Natural killer cell (primary cell): ENCODE results near the gene FHIT. TPM values are rescaled to one million over a fixed set of nuclear protein-coding genes. Genes with fewer than 3 reads are reported as not detected.

Experiments
- ATAC-seq, 3 donors: fragments of 150-1000 bp in 2 of 3; fragments of 200-7000 bp in 1 of 3; cut with Tn5 transposase; 1 replicate in 1 of 3; 2 replicates in 2 of 3; pipeline ENCODE4 v1.10.0; 2021; ENCODE audit warnings: mild to moderate bottlenecking in 2 of 3, moderate library complexity in 2 of 3
- DNase-seq, 2 donors: peaks; one replicate each; pipeline versions ENCODE4 v3.0.0 to v3.0.0-alpha.2; 2013 to 2021; ENCODE audit warnings: mixed read lengths in 1 of 2
- H3K27ac ChIP-seq: one replicate; pipeline ENCODE4 v1.5.1; 2013; ENCODE audit warnings: mild to moderate bottlenecking, low read length
- H3K27me3 ChIP-seq: one replicate; pipeline ENCODE4 v1.6.1; 2013; ENCODE audit warnings: low read length; ENCODE audit not compliant: control insufficient read depth, insufficient read depth
- H3K36me3 ChIP-seq: one replicate; pipeline ENCODE4 v1.6.1; 2013; ENCODE audit warnings: low read length; ENCODE audit not compliant: control insufficient read depth, insufficient read depth
- H3K4me1 ChIP-seq: one replicate; pipeline ENCODE4 v1.6.1; 2013; ENCODE audit warnings: low read length; ENCODE audit not compliant: control insufficient read depth, insufficient read depth
- H3K4me3 ChIP-seq: one replicate; pipeline ENCODE4 v1.5.1; 2013; ENCODE audit warnings: low read length
- H3K9me3 ChIP-seq: one replicate; pipeline ENCODE4 v1.6.1; 2013; ENCODE audit warnings: low read length; ENCODE audit not compliant: control insufficient read depth, insufficient read depth
- H3K27ac Mint-ChIP-seq, 2 donors: one replicate each; pipeline ENCODE4 v1.8.0; 2022; ENCODE audit warnings: mild to moderate bottlenecking in 2 of 2, mixed read lengths in 2 of 2, moderate library complexity in 1 of 2
- H3K27me3 Mint-ChIP-seq, 2 donors: one replicate each; pipeline ENCODE4 v1.8.0; 2022; ENCODE audit warnings: low read depth in 2 of 2, mixed read lengths in 2 of 2
- H3K36me3 Mint-ChIP-seq: one replicate; pipeline ENCODE4 v1.8.0; 2022; ENCODE audit warnings: mixed read lengths
- H3K4me1 Mint-ChIP-seq, 2 donors: one replicate each; pipeline ENCODE4 v1.8.0; 2022; ENCODE audit warnings: mixed read lengths in 2 of 2
- H3K4me3 Mint-ChIP-seq: one replicate; pipeline ENCODE4 v1.8.0; 2022; ENCODE audit warnings: mild to moderate bottlenecking, moderate library complexity, mixed read lengths
- H3K9me3 Mint-ChIP-seq, 2 donors: one replicate each; pipeline ENCODE4 v1.8.0; 2022; ENCODE audit warnings: mixed read lengths in 2 of 2
- WGBS: methylation state at CpG from one replicate; pipeline ENCODE4 v1.1.7; 2013; ENCODE audit warnings: missing lambda C conversion rate; ENCODE audit not compliant: insufficient coverage; 5-methylcytosine and 5-hydroxymethylcytosine counted together
- intact Hi-C: fragments of 100-400 bp; cut with micrococcal nuclease; formaldehyde crosslinking; loops from one replicate; pipeline ENCODE4 v1.14.2; 2022
- total RNA-seq, 4 donors: library from RNA; stranded (reverse); fragments of 120-200 nt in 1 of 4; gene quantifications; one replicate each; pipeline versions ENCODE4 v1.2.3 to v1.2.4, GENCODE V29; 2013 to 2022
- TF ChIP-seq, protein P1 (sequence below): fragments of 200-600 bp; IDR thresholded peaks from one replicate; pipeline ENCODE4 v1.8.0; 2022; ENCODE audit warnings: antibody characterized with exemption

FHIT gene
- total RNA-seq, 3 donors from 2014 or later (not counting 1 experiment from before 2014, with no cell fraction given): 2.7 to 6.1 (median 3.3) TPM

DNA sequence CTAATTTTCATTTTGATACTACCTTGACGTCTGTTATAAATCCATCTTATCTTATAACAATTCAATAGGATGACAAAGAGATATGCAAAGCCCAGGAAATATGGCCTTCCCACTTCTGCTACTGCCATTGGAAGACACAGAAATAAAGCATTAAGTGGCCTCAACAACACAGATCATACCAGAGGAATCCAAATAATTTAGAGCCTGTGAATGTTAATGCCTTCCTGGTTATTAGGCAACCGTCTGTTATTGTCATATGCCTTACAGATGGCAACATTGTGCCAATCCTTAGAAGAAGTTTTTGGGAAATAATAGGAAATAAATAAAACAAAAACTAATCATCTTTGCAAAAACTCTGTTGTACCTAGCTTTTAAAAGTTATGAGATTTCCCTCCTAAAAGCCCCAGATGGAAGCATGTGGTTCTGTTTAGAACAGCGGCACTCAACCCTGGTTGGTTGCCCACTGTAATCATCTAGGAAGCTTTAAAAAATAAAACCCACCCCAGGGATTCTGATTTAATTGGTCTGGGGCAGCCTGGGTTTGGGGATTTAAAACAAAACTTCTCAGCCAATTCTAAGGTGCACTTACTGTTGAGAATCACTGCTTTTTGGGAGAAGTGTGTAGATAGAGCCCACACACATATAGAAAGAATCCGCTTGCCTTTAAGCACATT, 1496.7 kb downstream of the FHIT start:
- intact Hi-C loops: no loop called here
- Histone ChIP-seq H3K9me3 (no peaks in the 10 kb centered on the region), H3K4me3 (no peak overlapping the region), H3K4me1 (peaks cover 7% of the 10 kb centered on the region), H3K36me3 (no peaks in the 10 kb centered on the region), H3K27me3 (no peaks in the 10 kb centered on the region), H3K27ac (no peak overlapping the region)
- Mint-ChIP-seq H3K27me3 (no peaks in the 10 kb centered on the region), H3K4me1 (peaks cover 21 to 46% of the 10 kb centered on the region in 2 donors), H3K27ac (no peak overlapping the region), H3K36me3 (no peaks in the 10 kb centered on the region), H3K9me3 (no peaks in the 10 kb centered on the region), H3K4me3 (no peak overlapping the region)
- TF ChIP-seq, protein P1, sequence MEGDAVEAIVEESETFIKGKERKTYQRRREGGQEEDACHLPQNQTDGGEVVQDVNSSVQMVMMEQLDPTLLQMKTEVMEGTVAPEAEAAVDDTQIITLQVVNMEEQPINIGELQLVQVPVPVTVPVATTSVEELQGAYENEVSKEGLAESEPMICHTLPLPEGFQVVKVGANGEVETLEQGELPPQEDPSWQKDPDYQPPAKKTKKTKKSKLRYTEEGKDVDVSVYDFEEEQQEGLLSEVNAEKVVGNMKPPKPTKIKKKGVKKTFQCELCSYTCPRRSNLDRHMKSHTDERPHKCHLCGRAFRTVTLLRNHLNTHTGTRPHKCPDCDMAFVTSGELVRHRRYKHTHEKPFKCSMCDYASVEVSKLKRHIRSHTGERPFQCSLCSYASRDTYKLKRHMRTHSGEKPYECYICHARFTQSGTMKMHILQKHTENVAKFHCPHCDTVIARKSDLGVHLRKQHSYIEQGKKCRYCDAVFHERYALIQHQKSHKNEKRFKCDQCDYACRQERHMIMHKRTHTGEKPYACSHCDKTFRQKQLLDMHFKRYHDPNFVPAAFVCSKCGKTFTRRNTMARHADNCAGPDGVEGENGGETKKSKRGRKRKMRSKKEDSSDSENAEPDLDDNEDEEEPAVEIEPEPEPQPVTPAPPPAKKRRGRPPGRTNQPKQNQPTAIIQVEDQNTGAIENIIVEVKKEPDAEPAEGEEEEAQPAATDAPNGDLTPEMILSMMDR: no peak
- 91% methylated on average over 2 of the region's 4 CpGs for WGBS
- DNase-seq (no peak), ATAC-seq (no peak)

DNA sequence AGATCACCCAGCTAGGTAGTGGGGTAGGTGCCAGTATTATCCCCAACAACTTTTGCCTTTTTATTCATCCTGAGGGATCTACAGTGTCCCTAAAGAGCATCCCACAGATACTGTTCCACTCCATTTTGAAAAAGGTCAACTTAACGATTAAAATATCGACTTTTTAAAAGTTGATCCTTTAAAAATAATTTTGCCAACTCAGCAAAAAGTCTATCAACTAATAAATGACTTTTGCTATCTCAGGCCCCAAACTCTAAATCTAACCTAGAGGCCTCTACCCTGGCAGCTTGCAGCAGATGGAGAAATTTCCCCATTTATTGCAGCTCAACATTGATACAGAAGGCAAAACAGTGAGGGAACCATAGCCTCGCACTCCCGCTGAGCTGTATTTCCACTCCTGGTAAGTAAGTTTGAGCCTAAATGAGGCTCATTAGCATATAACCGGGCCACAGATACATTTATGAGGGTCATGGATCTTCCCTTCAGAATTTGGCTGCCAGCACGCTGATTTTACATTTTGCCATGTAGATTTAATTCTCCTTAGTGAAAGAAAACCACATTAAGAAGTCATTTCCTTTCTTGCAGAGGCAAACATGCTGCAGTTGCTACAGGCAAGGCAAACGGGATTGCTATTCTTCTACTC, 1497.3 kb downstream of the FHIT start:
- H3K27me3 Mint-ChIP-seq: no peaks in the 10 kb centered on the region
- Histone ChIP-seq H3K4me1 (peaks cover under 1% of the 10 kb centered on the region), H3K9me3 (no peaks in the 10 kb centered on the region), H3K27ac (no peak overlapping the region), H3K4me3 (no peak overlapping the region), H3K27me3 (no peaks in the 10 kb centered on the region), H3K36me3 (no peaks in the 10 kb centered on the region)
- peaks cover 14 to 39% of the 10 kb centered on the region in 2 donors for H3K4me1 Mint-ChIP-seq
- no peaks in the 10 kb centered on the region for H3K9me3 Mint-ChIP-seq
- no peak overlapping the region for H3K27ac Mint-ChIP-seq
- ATAC-seq: no peak
- TF ChIP-seq, protein P1: no peak
- WGBS: 70% methylated on average over 7 of the region's 7 CpGs
- H3K4me3 Mint-ChIP-seq: no peak overlapping the region
- H3K36me3 Mint-ChIP-seq: no peaks in the 10 kb centered on the region
- intact Hi-C loops: no loop called here
- no peak for DNase-seq

DNA sequence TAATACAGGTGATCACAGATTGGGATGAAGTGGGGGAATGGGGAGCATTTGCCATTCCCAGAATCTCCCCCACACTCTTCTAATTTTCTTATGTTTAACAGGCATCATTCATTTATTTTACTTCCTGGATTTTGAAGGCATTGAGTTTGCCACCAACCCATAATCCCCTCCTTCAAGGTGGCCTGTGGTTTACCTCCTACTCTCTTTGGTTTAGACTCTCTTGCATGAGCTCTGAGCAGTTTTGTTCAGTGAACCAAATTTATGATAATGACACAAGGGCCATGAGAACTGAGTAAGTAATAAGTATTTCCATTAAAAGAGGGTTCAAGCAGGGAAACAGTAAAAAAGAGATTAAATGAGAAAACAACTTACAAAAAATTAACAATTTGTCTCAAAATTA, 1498.3 kb downstream of the FHIT start:
- DNase-seq (no peak), ATAC-seq (no peak)
- no peaks in the 10 kb centered on the region for H3K9me3 Mint-ChIP-seq
- H3K27me3 ChIP-seq: no peaks in the 10 kb centered on the region
- peaks cover 10 to 30% of the 10 kb centered on the region in 2 donors for H3K4me1 Mint-ChIP-seq
- H3K27ac ChIP-seq: no peak overlapping the region
- H3K36me3 ChIP-seq: no peaks in the 10 kb centered on the region
- H3K36me3 Mint-ChIP-seq: no peaks in the 10 kb centered on the region
- no peak overlapping the region for H3K4me3 ChIP-seq
- H3K9me3 ChIP-seq: no peaks in the 10 kb centered on the region
- H3K4me1 ChIP-seq: no peaks in the 10 kb centered on the region
- H3K27me3 Mint-ChIP-seq: no peaks in the 10 kb centered on the region
- H3K27ac Mint-ChIP-seq: no peak overlapping the region
- TF ChIP-seq, protein P1: no peak
- H3K4me3 Mint-ChIP-seq: no peak overlapping the region
- intact Hi-C loops: no loop called here
